Stimulated activated CD4-positive, alpha-beta T cell treated with anti-CD3 and anti-CD28 coated beads, Interleukin-4, amount 100 ng/mL, for 48 hours (primary cell): ENCODE data around the gene ARF1.

Source experiments
- DNase-seq, 2 donors: peaks; one replicate each; pipeline ENCODE4 v3.0.0-alpha.2; 2020; ENCODE audit warnings: low read depth in 2 of 2

ARF1 gene

DNA sequence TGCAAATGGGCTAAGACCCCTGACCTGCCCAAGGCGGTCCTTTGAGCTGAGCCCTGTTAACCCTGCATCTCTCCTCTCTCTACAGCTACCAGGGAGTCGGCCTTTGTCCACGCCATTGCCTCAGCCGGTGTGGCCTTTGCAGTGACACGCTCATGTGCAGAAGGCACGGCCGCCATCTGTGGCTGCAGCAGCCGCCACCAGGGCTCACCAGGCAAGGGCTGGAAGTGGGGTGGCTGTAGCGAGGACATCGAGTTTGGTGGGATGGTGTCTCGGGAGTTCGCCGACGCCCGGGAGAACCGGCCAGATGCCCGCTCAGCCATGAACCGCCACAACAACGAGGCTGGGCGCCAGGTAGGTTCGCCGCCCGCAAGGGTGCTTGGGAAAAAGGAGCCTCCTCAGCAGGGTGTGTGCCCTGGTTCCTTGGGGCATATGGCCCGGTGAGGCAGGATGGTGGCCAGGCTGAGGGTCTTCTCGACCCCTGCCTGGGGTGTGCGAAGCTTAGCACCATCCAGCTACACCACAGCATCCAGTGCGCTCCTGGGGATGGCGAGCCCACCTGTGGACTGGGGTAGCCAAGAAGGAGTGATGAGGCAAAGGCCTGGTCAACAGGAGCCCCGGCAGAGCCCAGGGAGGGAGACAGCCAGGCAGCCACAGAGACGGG, 31.8 kb upstream of the ARF1 start:
- no peak for DNase-seq

- DNase-seq, result no peak
Measured at GRCh38 chr1:228058172-228058948, 24.1 kb upstream of the ARF1 start.

DNA sequence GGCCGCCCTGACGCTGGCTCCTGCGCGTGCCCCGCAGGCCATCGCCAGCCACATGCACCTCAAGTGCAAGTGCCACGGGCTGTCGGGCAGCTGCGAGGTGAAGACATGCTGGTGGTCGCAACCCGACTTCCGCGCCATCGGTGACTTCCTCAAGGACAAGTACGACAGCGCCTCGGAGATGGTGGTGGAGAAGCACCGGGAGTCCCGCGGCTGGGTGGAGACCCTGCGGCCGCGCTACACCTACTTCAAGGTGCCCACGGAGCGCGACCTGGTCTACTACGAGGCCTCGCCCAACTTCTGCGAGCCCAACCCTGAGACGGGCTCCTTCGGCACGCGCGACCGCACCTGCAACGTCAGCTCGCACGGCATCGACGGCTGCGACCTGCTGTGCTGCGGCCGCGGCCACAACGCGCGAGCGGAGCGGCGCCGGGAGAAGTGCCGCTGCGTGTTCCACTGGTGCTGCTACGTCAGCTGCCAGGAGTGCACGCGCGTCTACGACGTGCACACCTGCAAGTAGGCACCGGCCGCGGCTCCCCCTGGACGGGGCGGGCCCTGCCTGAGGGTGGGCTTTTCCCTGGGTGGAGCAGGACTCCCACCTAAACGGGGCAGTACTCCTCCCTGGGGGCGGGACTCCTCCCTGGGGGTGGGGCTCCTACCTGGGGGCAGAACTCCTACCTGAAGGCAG, 23.4 kb upstream of the ARF1 start:
- no peak for DNase-seq

DNA sequence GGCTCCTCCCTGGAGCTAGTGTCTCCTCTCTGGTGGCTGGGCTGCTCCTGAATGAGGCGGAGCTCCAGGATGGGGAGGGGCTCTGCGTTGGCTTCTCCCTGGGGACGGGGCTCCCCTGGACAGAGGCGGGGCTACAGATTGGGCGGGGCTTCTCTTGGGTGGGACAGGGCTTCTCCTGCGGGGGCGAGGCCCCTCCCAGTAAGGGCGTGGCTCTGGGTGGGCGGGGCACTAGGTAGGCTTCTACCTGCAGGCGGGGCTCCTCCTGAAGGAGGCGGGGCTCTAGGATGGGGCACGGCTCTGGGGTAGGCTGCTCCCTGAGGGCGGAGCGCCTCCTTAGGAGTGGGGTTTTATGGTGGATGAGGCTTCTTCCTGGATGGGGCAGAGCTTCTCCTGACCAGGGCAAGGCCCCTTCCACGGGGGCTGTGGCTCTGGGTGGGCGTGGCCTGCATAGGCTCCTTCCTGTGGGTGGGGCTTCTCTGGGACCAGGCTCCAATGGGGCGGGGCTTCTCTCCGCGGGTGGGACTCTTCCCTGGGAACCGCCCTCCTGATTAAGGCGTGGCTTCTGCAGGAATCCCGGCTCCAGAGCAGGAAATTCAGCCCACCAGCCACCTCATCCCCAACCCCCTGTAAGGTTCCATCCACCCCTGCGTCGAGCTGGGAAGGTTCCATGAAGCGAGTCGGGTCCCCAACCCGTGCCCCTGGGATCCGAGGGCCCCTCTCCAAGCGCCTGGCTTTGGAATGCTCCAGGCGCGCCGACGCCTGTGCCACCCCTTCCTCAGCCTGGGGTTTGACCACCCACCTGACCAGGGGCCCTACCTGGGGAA, 22.7 kb upstream of the ARF1 start:
- peak; percentile 62 to 86 for DNase-seq

GRCh38 chr1:228060458-228061190, 21.9 kb upstream of the ARF1 start:
- no peak for DNase-seq

- no peak for DNase-seq
Measured at GRCh38 chr1:228061411-228062084, 21.0 kb upstream of the ARF1 start.

DNA sequence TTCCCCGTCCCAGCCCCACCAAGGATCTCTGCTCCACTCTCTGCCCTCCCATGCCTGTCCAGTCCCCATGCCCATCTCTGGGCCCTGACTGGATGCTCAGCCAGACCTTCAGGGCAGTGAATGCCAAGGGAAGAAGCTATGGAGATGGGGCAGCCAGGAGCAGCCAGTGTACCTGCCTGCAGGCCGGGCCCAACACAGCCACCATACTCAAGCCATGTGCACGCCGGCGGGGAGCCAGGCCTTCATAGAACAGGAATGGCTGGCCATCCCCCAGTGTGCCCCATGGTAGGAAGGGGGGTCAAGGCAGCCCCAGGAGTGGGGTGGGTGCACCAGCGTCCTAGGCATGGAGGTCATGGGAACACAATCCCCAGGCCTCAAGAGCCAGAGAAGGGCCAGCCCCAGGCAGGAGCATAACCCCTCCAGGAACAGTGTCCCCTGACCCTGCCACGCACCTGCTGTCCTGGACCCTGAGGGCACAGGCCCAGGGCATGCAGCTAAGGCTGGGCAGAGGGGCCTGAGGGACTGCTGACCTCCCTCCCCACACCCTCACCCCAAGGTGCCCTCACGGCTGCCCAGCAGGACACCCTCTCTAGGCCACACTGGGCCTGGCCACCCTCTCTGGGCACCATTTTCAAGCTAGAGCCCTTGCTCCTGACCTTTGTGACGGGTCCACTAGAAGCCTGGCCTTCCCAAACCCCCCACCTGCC, 20.3 kb upstream of the ARF1 start:
- no peak for DNase-seq

DNA sequence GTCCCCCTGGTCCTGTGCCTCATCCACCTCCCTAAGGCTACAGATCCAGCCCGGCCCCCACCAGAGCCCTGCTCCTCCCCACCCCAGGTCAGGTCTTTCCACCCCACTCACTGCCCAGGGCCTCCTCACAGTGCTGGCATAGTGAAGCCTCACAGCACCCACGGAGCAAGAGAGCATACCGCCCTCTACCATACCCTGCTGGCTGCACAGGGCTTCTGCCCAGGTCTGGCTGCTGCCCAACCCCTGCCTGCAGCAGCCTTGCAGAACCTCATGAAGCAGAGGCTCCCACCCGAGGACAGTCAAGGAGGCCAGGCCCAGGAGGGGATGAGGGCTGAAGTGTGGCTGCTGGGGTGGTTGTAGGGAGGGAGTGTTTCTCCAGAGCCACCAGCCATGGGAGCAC, 19.7 kb upstream of the ARF1 start:
- DNase-seq, result no peak

- DNase-seq, result no peak
Measured at GRCh38 chr1:228063251-228064191, 19.0 kb upstream of the ARF1 start.

DNA sequence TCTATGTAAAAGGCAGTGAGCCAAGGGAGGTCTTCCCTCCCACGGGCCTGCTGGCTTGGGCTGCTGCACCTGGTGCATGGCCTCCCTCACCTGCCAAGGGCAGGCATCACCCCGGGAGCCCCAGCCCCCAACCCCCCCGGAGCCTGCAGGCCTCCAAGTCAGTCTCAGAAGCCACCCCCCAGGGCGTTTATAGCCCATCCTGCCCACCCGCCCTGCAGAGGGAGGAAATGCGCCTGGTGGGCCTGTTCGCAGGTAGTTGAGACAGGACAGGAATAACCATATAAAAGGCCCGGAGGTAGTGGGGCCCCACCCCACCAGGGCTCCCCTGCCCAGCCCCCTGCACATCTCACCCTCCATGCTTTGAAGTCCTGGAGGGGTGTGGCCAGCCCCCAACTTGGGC, 18.2 kb upstream of the ARF1 start:
- no peak for DNase-seq

DNA sequence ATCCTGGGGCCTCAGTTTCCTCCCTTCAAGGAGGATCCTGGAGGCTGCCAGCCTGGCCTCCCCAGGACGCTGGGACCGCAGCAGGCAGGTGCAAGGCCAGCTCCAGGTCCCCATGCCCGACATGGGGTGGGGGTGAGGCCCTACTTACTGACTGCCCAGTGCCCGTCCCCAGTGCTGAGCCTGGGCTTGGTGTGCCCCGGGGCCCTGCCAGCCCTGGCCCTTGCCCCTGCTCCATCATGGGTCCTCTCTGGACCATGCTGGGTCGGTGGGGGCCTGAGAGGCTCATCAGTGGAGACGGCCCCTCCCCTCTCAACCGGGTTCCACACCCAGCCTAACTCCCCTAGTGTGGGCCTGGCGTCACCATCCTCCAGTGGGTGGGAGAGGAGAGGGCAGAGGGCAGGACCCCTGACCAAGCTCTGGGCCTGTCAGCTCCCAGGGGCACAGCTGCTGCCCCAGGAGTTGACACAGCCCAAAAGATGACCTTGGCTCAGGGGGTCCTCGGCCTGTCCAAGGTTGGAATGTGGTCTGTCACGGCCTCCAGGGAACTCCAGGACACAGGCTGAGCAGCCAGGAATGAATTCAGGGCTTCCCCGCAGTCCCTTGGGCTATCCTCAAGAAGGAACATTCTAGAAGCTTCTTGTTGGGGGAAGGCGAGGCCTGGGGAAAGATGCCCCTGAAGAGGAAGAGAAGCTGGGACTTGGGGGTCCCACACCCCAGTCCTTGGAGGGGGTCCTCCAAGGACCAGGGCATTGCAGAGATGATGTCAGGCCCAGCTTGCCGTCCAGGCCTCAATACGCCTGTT, 17.6 kb upstream of the ARF1 start:
- no peak for DNase-seq

DNA sequence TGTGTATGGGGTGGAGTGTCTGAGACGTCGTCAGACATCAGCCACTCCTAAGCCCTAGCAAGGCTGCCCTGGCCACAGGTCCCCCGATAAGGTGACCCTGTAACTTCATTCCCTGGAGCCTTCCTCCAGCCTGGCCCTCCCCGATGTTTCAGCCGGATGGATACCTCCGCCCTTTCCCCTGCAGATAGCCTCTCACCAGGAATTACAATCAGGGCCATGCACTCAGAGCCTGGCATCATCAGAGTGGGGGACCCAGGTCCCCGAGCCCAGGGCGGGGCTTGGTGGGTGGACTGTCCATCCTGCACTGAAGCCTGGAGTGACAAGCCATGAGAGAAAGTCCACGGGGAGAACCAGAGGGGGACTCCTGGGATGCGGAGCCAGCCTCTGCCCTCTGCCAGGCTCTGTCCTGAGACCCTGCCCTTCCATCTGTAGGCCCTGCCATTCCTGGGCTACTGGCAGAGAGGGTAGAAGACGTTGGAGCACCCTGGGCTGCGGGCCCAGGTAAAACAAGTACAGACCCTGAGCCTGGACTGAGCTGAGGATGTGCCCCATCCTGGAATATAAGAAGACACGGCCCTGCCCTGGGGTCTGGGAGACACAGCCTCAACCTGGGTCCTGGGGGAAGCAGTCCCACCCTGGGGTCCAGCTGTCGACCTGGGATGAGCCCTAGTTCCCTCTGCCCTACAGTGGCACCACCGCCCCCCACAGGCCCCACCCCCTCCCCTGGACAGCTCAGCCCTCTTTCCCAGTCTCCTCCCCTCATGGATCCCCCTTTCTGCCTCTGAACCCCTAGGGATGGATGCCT, 16.8 kb upstream of the ARF1 start:
- no peak for DNase-seq

- no peak for DNase-seq
Measured at GRCh38 chr1:228066416-228066815, 16.1 kb upstream of the ARF1 start.

DNA sequence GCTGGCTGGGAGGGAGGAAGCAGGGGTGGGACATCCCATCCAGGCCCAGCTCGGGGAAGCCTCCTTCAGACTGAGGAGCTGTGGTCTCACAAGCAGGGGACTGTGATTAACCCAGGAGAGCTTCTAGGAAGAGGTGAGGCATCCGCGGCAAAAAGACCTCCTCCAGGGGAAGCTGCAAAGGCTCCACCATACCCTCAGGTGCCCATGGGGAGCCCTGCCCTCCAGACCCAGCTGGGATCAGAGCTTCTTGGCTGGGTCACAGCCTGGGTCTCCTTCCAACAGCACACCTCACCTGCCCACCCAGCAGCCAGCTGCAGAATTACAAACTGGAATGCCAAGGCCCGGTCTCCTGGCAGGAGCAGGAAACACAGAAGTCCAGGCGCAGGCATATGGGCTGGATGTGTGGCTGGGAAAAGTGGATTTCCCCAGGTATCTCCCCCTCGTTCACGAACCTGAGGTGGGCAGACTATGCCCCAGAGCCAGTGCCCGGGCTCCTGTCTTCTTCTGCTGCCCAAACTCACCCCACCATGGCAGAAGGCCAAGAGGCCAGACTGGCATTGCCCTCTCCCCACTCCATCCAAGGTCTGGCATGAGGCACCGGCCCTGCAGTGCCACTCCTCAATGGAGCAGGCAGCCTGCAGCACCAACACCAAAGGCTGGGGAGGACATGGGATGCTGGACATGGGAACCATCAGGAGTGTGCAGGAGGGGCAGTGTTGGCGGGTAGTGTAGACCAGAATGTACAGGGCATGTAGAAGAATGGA, 15.4 kb upstream of the ARF1 start:
- no peak for DNase-seq

GRCh38 chr1:228068359-228068758, 14.1 kb upstream of the ARF1 start:
- no peak for DNase-seq

GRCh38 chr1:228070173-228070572, 12.3 kb upstream of the ARF1 start:
- DNase-seq, result no peak

DNA sequence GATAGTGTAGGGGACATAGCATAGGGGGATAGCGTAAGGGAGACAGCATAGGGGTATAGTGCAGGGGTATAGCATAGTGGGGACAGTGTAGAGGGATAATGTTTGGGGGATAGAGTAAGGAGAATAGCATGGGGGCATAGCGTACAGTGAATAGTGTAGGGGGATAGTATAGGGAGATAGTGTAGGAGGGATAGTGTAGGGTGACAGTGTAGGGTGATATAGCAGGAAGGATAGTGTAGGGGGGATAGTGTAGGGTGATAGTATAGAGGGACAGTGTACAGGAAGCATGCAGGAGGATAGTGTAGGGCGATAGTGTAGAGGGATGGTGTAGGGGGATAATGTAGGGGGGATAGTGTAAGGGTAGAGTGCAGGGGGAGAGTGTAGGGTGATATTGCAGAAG, 11.7 kb upstream of the ARF1 start:
- no peak for DNase-seq
